Left cardiac atrium (tissue), 4 donors: ENCODE measurements around the gene PHF12. TPM values are rescaled to one million over a fixed set of nuclear protein-coding genes. Genes with fewer than 3 reads are reported as not detected.
A peak's percentile ranks its signal among the peaks of the same experiment; 100 is the strongest.

Experiments used
- ATAC-seq, 2 donors: fragments of 200-7000 bp; cut with Tn5 transposase; one replicate each; pipeline ENCODE4 v1.9.1; 2020; ENCODE audit warnings: mild to moderate bottlenecking in 2 of 2, moderate library complexity in 2 of 2
- DNase-seq: peaks from one replicate; pipeline ENCODE4 v3.0.0-alpha.2; 2020
- intact Hi-C, 2 donors: fragments of 100-400 bp; cut with DNase I; formaldehyde crosslinking; loops; one replicate each; pipeline versions ENCODE4 v1.14.1 to v1.15.1; 2022 to 2023
- total RNA-seq, 2 donors: library from RNA; stranded (reverse); fragmentation: NEBNext Ultra II Directional; extraction: Animal tissue kit (Norgen Biotek cat#: 25700); gene quantifications; one replicate each; pipeline ENCODE4 v1.2.1, GENCODE V29; 2021
- donor health status: DM: no; HTN: yes; CAD: no.
- donor health status: DM: no; HTN: yes; CAD: no; lungs with severe emphysema.
- donor health status: DM: yes; HTN: yes; CAD: no.
- donor health status: Dilated cardiomyopathy.

Gene PHF12
- total RNA-seq, 2 donors from 2014 or later = 18.8 to 23.4 TPM

GRCh38 chr17:28958820-28959455 is 7.6 kb upstream of the PHF12 start:
- no peak for DNase-seq
- intact Hi-C loops = no loop called here
- no peak for ATAC-seq

DNA sequence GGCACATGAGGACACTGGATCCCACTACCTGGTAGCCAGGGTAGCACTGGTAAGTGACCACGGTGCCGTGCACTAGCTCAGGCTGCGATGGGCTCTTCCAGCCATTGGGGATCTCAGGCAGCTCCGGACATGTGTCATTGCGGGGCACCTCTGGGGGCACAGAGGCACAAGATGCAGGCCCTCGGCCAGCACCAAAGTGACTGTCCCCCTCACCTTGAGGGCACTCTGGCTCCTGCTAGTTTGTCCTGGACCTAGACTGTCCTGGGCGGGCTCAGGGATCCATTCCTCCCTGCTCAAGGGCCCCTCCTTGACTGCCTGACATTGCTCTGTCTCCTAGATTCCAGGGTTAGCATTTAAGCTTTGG is 6.7 kb upstream of the PHF12 start:
- DNase-seq (no peak), ATAC-seq (no peak)
- intact Hi-C loops = no loop called here

GRCh38 chr17:28957277-28957991 is 6.1 kb upstream of the PHF12 start:
- DNase-seq (no peak), ATAC-seq (no peak)
- intact Hi-C loops = no loop called here

GRCh38 chr17:28956861-28957260 is 5.5 kb upstream of the PHF12 start:
- ATAC-seq (no peak), DNase-seq (no peak)
- intact Hi-C loops = no loop called here

- DNase-seq (no peak), ATAC-seq (no peak)
- intact Hi-C loops = no loop called here
These were observed 4.8 kb upstream of the PHF12 start for GRCh38 chr17:28956112-28956511.

- DNase-seq = no peak
- ATAC-seq = no peak
- intact Hi-C loops = no loop called here
These were observed 4.1 kb upstream of the PHF12 start for GRCh38 chr17:28955408-28955807.

DNA sequence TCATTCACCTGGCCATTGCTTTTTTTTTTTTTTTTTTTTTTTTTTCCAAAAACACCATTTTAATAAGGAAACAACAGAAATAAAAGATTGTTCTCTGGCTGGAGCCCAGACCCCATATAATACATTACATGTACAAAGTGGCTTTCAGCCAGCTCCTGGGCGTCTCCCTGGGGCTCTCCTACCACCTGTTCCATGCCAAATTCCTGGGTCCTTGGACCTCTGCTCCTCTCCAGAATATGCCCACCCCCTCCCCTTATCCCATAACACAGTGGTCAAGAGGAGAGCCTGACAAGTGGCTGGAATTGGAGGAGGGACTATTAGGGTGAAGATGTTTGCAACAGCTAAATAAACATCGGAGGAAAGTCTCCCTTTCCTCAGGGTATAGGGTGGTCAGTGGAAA is 3.6 kb upstream of the PHF12 start:
- intact Hi-C loops = loop anchor here in 1 of 2 donors (5.0 kb wide), 1 partner anchor 53 kb away; the partner anchor contains the start of gene DHRS13
- no peak for DNase-seq
- no peak for ATAC-seq

DNA sequence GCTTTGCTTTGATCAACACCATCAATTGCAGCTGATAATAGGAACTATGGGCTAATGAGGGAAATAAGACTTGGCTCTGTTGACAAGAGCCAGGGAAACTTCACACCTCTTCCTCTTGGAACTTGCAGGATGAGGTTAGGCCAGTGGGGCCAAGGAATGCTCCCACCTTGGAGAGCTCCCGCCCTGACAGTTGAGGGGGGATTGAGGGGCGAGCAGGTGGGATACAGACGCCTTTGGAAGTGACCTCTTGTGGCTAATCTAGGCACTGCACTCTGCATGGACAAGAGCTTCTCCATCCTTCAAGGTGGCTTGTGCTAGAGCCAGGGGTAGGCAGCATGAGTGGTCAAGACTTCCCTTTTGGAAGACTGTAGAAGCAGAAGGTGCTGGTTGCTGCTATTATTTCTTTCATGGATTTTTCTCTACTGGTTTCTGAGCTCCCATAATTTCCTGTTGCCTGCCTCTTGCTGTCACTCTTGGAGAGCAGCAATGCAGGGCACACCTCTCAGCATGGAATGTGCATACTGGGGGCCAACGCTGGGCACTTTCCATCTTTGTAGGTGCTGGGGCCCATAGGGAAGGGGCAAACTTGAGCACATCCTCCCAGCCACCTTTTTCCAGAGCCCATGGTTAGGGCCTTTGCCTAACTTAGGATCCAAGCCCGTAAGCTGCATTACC is 2.3 kb upstream of the PHF12 start:
- DNase-seq (peak; percentile 52), ATAC-seq (no peak)
- intact Hi-C loops = loop anchor here in 1 of 2 donors (5.0 kb wide), 1 partner anchor 51 kb away; the partner anchor contains the start of gene DHRS13

DNA sequence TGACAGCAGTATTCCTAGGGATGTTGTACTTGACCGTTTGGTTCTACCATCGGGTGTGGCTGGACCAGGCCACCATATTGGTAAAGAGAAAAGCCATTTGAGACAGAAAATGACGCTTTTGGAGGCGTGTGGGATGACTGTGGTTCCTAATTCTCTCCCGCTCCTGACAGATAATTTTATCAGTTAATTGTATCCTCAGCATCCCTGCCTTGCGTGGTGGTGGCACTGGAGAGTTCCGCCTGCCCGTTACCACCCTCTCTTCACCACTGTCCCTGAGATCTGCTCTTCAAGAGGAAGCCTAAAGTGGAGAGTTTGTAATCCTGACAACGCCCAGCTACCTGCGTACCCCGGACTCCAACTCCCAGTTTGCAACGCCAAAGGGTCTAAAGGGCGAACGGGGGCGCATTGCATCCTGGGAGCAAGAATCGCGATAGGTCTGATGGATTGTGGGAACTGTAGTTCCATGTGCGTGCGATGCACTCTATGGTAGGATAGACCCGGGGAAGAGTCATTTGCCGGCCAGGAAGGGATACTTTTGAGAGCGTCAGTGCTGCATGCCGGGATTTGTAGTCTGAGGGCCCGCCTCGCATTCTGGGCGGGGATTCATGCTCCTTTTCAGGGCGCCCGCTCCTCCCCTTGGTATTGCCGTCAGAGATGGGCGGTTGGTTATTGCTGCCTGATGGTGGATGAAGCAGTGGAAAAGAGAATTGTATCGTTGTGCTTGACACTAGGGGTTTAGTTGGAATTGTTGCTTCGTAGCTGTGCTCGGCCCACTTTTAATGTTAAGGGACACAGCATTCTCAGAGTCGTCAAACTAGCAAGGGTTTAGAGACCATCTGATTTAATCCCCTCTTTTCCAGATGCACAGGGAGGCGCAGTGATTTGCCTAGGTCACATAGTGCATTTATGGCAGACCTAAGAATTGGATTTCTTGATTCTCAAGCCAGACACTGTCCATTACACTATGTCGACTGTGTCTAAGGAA is 965 bp upstream of the PHF12 start:
- intact Hi-C loops = loop anchor here in 1 of 2 donors (5.0 kb wide), 1 partner anchor 50 kb away; the partner anchor contains the start of gene DHRS13
- DNase-seq (peak; percentile 97), ATAC-seq (peak; percentile 81 to 88)

GRCh38 chr17:28950752-28951427 is 428 bp downstream of the PHF12 start:
- intact Hi-C loops = loop anchor here in 1 of 2 donors (5.0 kb wide), 1 partner anchor 49 kb away; the partner anchor contains the start of gene DHRS13
- ATAC-seq = no peak
- DNase-seq = no peak

DNA sequence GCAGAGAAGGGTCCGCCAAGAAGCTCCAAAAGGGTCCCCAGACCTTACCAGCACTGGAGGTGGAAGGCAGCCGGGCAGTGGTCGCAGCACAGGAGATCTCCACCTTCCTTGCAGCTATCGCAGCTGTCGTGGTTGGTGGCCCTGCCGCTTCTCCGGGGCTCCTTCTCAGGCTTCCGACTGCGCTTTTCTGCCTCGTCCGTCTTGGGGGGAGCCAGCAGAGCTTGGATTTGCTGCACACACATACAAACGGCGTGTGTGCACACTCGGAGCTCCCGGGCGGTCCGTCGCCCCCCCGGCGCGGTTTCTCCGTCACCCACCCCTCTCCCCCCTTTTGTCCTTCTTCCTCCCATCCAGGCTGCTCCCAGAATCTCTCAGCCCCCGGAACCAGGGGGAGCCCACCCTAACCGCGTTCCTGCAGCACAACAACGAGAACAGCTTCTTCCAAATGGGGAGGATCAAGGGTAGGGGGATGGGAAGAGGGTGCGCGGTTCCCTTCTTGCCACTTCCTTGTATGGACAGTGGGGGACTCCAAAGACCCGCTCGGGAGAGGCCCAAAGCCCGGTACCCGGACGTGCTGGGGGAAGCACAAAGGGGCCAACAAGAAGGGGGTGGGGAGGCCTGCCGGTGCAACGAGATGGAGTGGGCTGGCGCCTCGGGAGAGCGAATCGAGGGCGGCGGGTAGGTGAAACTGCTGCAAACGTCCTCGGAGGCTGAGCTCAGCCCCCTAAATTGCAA is 1.1 kb downstream of the PHF12 start:
- no peak for ATAC-seq
- peak; percentile 56 for DNase-seq
- intact Hi-C loops = loop anchor here in 1 of 2 donors (5.0 kb wide), 1 partner anchor 48 kb away; the partner anchor contains the start of gene DHRS13

DNA sequence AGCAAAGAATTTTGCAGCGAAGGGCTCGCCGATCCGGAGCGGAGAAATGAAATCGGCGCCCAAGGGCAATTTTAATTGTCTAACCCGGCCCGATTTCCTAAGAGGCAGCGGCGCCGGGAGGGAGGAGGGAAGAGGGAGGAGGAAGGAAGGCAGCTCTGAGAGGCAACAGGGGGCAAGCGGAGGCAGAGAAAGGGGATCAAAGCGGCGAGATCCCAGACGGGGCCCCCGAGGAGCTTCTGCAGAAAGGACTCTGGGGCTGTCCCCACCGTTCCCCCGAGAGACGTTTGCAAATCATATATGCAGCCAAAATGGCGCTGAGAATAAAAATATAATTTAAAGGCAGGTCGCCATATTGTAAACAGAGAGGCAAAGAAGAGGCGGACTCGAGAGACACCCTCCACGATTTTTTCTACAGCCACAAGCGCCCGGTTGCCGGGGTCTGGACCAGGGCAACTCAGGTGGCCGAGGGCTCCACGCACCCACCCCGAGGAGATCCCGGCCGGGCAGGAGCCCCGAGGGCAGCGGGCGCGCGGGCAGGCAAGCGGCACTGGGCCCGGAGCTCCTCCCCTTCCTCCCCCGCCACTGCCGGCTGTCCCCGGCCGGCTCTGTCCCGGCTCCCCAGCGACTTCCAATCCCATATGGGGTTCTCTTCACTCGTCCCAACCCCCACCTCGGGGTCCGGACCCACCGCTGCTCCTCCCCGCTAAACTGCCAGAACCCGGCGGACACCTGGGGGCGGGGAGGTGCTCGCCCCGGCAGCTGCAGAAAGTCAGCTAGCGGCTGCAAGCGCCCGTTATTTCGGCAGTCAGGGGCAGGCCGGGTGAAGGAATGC is 1.9 kb downstream of the PHF12 start:
- intact Hi-C loops = loop anchor here in 1 of 2 donors (5.0 kb wide), 2 partner anchors 47 to 222 kb away; partner anchors contain the start of genes DHRS13, NEK8 and TLCD1
- no peak for ATAC-seq
- DNase-seq = peak; percentile 69

GRCh38 chr17:28948873-28949184 is 2.5 kb downstream of the PHF12 start:
- intact Hi-C loops = loop anchor here in 1 of 2 donors (5.0 kb wide), 1 partner anchor 222 kb away; the partner anchor contains the start of genes NEK8 and TLCD1
- DNase-seq (no peak), ATAC-seq (no peak)

DNA sequence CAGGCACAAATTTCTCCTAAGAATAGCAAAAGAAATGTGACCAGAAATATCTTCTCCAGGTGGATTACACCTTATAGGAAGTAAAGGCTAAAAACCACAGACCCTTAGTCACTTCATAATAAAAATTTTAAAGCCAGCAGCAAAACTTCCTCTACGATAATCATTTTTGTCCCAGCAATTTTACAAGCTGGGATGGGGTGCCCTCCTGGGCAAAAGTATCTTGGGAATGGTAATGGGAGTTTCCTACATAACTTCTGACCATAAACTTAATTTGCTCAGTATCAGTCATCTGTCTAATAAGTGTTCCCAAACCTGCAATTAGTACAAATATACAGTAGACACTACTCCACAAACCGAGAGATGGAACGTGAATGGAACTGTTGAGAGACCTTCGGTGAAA is 3.0 kb downstream of the PHF12 start:
- intact Hi-C loops = loop anchor here in 1 of 2 donors (5.0 kb wide), 1 partner anchor 221 kb away; the partner anchor contains the start of genes NEK8 and TLCD1
- DNase-seq = no peak
- no peak for ATAC-seq

GRCh38 chr17:28947639-28948038 is 3.7 kb downstream of the PHF12 start:
- intact Hi-C loops = loop anchor here in 1 of 2 donors (5.0 kb wide), 1 partner anchor 220 kb away; the partner anchor contains the start of genes NEK8 and TLCD1
- DNase-seq (no peak), ATAC-seq (no peak)

DNA sequence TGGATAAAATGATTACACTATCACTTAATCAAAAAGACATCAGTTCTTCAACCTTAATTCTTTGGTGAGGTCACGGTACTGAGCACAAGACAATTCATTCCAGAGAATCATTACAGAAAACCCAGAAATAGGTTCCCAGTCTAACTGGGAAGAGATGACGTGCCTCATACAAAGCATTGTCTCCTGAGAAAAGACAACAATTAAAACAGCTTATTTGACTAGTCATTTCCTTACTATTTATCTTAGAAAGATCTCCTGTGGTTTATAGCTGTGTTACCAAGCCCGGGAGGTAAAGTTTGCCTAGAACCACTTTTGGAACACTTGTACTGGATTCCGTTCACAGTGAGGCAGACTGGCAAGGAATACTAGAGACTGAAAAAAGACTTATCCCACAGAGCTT is 5.1 kb downstream of the PHF12 start:
- ATAC-seq (no peak), DNase-seq (no peak)
- intact Hi-C loops = loop anchor here in 1 of 2 donors (5.0 kb wide), 1 partner anchor 219 kb away; the partner anchor contains the start of genes NEK8 and TLCD1
